CD4-positive, CD25-positive, alpha-beta regulatory T cell (primary cell): ENCODE data around the gene PBX2. TPM values are rescaled to one million over a fixed set of nuclear protein-coding genes. Genes with fewer than 3 reads are reported as not detected.

Source experiments
- ATAC-seq, 2 donors: fragments of 150-1000 bp; cut with Tn5 transposase; one replicate each; pipeline ENCODE4 v1.10.0; 2021; ENCODE audit warnings: low read depth in 2 of 2, moderate number of reproducible peaks in 2 of 2, moderate library complexity in 1 of 2
- DNase-seq, 3 donors: peaks; one replicate each; pipeline versions ENCODE4 v3.0.0 to v3.0.0-alpha.2; 2012 to 2022; ENCODE audit warnings: mixed read lengths in 1 of 3
- H3K27ac ChIP-seq: one replicate; pipeline ENCODE4 v1.7.0; 2013; ENCODE audit warnings: mild to moderate bottlenecking, low read length; ENCODE audit not compliant: insufficient read depth, poor library complexity, severe bottlenecking
- H3K27me3 ChIP-seq: one replicate; pipeline ENCODE4 v1.7.0; 2013; ENCODE audit warnings: low read length; ENCODE audit not compliant: control insufficient read depth, insufficient read depth
- H3K36me3 ChIP-seq: one replicate; pipeline ENCODE4 v1.7.0; 2013; ENCODE audit warnings: mild to moderate bottlenecking, low read length, moderate library complexity; ENCODE audit not compliant: control insufficient read depth, insufficient read depth
- H3K4me1 ChIP-seq: 2 replicates; pipeline ENCODE4 v1.7.0; 2013; ENCODE audit warnings: mild to moderate bottlenecking, low read length; ENCODE audit not compliant: insufficient read depth, control insufficient read depth, poor library complexity, severe bottlenecking
- H3K4me3 ChIP-seq: one replicate; pipeline ENCODE4 v1.7.0; 2013; ENCODE audit warnings: low read depth, mild to moderate bottlenecking, low read length, moderate library complexity
- H3K9me3 ChIP-seq, 2 experiments: 1 replicate in 1 of 2; 2 replicates in 1 of 2; pipeline ENCODE4 v1.7.0; 2013; ENCODE audit warnings: low read length in 2 of 2, mild to moderate bottlenecking in 1 of 2, moderate library complexity in 1 of 2; ENCODE audit not compliant: control insufficient read depth in 2 of 2
- H3K27ac Mint-ChIP-seq, 3 donors: one replicate each; pipeline ENCODE4 v1.8.0; 2020 to 2022; ENCODE audit warnings: mild to moderate bottlenecking in 3 of 3, mixed read lengths in 3 of 3, moderate library complexity in 2 of 3
- H3K27me3 Mint-ChIP-seq: one replicate; pipeline ENCODE4 v1.8.0; 2022; ENCODE audit warnings: mild to moderate bottlenecking, mixed read lengths
- H3K36me3 Mint-ChIP-seq: one replicate; pipeline ENCODE4 v1.8.0; 2020; ENCODE audit warnings: mixed read lengths
- H3K4me1 Mint-ChIP-seq, 4 donors: one replicate each; pipeline ENCODE4 v1.8.0; 2020 to 2022; ENCODE audit warnings: mixed read lengths in 4 of 4, mild to moderate bottlenecking in 1 of 4
- H3K4me3 Mint-ChIP-seq, 4 donors: one replicate each; pipeline ENCODE4 v1.8.0; 2020 to 2022; ENCODE audit warnings: mild to moderate bottlenecking in 4 of 4, mixed read lengths in 4 of 4, moderate library complexity in 3 of 4
- H3K9me3 Mint-ChIP-seq, 7 donors: one replicate each; pipeline ENCODE4 v1.8.0; 2020 to 2022; ENCODE audit warnings: mixed read lengths in 7 of 7, mild to moderate bottlenecking in 3 of 7, moderate library complexity in 2 of 7
- polyA plus RNA-seq, 4 donors: library from polyadenylated mRNA; unstranded; fragments of 300-500 nt; fragmentation: Illumina TruSeq; gene quantifications; one replicate each; pipeline ENCODE4 v1.2.3, GENCODE V29; 2021
- total RNA-seq: library from RNA; stranded (reverse); gene quantifications from one replicate; pipeline ENCODE4 v1.2.3, GENCODE V29; 2022

PBX2 gene
- total and polyA plus RNA-seq, 5 donors from 2014 or later: 1.7 to 106 (median 2.1) TPM

DNA sequence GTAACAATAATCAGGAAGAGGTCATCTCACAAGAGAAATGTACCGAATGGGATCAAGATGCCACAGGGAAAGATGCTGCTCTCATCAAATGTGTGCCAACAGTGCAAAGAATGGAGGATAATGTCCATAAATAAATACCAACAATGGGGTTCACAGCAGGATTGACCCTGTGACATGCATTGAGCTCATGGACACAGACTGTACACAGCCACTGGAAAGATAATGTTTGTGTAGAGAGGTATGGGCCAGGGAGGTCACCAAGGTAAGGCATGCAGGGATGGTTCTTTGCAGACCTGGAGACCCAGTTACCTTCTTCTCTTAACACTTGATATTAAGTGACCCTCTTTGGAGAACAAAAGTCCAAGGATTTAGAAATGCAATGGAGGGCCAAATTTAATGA, 15.6 kb downstream of the PBX2 start:
- peak overlapping the region; percentile 65 to 98 (median 87) for H3K4me3 Mint-ChIP-seq
- peaks cover 42% of the 10 kb centered on the region for H3K4me1 ChIP-seq
- no peaks in the 10 kb centered on the region for H3K9me3 ChIP-seq
- peak overlapping the region; percentile 86 for H3K4me3 ChIP-seq
- H3K27me3 Mint-ChIP-seq: no peaks in the 10 kb centered on the region
- H3K27me3 ChIP-seq: no peaks in the 10 kb centered on the region
- no peak for DNase-seq
- peaks cover 12% of the 10 kb centered on the region for H3K36me3 ChIP-seq
- H3K9me3 Mint-ChIP-seq: no peaks in the 10 kb centered on the region
- H3K4me1 Mint-ChIP-seq: peaks cover 6 to 79% (median 37%) of the 10 kb centered on the region in 4 donors
- ATAC-seq: no peak
- no peak overlapping the region for H3K27ac ChIP-seq
- peaks cover 22% of the 10 kb centered on the region for H3K36me3 Mint-ChIP-seq
- peak overlapping the region in 1 of 3 donors; percentile 78 for H3K27ac Mint-ChIP-seq

DNA sequence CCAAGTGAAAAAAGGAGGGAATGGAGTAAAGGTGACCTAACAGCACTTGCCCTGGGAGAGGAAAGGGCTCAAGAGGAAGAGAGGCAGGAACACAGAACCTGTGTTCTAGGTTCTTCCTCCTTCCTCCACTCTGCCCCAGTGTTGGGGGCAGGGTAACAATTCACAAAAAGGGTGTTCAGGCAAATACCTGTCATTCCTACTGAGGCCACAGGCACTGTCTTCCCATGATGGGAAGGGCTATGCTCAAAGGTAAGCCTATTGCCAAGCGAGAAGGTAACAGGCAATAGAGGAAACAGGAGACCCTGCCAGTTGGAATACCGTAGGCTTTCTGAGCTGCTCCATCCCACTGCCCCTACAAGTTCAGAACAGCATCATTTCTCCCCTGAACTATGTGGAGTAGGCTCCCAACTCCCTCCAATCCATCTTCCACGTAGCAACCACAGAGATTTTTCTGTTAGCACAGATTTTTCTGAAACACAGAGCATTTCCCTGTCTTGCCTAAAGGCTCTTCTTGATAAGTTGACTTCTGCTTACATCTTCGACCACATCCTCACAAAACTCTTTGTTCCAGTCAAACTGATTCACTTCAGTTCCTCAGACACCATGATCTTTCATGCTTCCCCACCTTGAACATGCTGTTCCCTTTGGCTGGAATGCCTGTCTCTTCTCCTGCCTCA, 16.8 kb downstream of the PBX2 start:
- H3K27ac ChIP-seq: no peak overlapping the region
- Mint-ChIP-seq H3K36me3 (peaks cover 22% of the 10 kb centered on the region), H3K4me1 (peaks cover 6 to 71% (median 30%) of the 10 kb centered on the region in 4 donors), H3K4me3 (peak overlapping the region; percentile 8 to 78 (median 52)), H3K27ac (peak overlapping the region in 1 of 3 donors; percentile 74), H3K9me3 (no peaks in the 10 kb centered on the region), H3K27me3 (no peaks in the 10 kb centered on the region)
- no peak for DNase-seq
- no peaks in the 10 kb centered on the region for H3K9me3 ChIP-seq
- H3K36me3 ChIP-seq: peaks cover 12% of the 10 kb centered on the region
- H3K4me1 ChIP-seq: peaks cover 31% of the 10 kb centered on the region
- H3K27me3 ChIP-seq: no peaks in the 10 kb centered on the region
- H3K4me3 ChIP-seq: no peak overlapping the region
- no peak for ATAC-seq

- no peak for ATAC-seq
- no peaks in the 10 kb centered on the region for H3K9me3 Mint-ChIP-seq
- no peaks in the 10 kb centered on the region for H3K27me3 Mint-ChIP-seq
- H3K27ac ChIP-seq: no peak overlapping the region
- no peak overlapping the region for H3K4me3 ChIP-seq
- H3K36me3 Mint-ChIP-seq: peaks cover 31% of the 10 kb centered on the region
- H3K9me3 ChIP-seq: no peaks in the 10 kb centered on the region
- no peak for DNase-seq
- no peaks in the 10 kb centered on the region for H3K27me3 ChIP-seq
- H3K4me3 Mint-ChIP-seq: peak overlapping the region in 2 of 4 donors; percentile 36 to 63
- peaks cover 18% of the 10 kb centered on the region for H3K4me1 ChIP-seq
- H3K27ac Mint-ChIP-seq: peak overlapping the region in 1 of 3 donors; percentile 33
- H3K36me3 ChIP-seq: peaks cover 16% of the 10 kb centered on the region
- peaks cover 0 to 53% (median 16%) of the 10 kb centered on the region in 4 donors for H3K4me1 Mint-ChIP-seq
These were observed 18.8 kb downstream of the PBX2 start for GRCh38 chr6:32171234-32171633.

DNA sequence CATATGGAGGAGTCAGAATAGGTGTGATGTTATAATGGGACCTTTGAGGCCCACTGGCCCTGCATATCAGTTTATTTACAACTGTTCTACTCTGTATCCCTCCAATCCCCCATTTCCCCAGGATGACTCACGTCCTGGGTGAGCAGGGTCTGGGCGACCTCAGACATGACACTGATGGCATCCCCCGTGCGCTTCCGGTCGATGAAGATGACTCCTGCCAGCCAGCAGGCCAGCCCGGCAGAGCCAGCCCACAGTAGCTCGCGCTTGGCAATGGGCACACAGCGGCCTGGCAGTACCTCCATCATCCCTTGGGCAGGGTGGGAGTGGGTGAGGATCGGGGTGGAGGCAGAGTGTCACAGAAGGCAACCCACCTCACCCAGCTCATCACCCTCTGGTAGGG, 19.7 kb downstream of the PBX2 start:
- no peaks in the 10 kb centered on the region for H3K27me3 Mint-ChIP-seq
- H3K36me3 ChIP-seq: peaks cover 16% of the 10 kb centered on the region
- H3K9me3 ChIP-seq: no peaks in the 10 kb centered on the region
- H3K36me3 Mint-ChIP-seq: peaks cover 31% of the 10 kb centered on the region
- no peak overlapping the region for H3K27ac ChIP-seq
- DNase-seq (no peak), ATAC-seq (no peak)
- H3K27ac Mint-ChIP-seq: no peak overlapping the region
- peaks cover 0 to 46% (median 15%) of the 10 kb centered on the region in 4 donors for H3K4me1 Mint-ChIP-seq
- H3K4me3 Mint-ChIP-seq: no peak overlapping the region
- H3K9me3 Mint-ChIP-seq: no peaks in the 10 kb centered on the region
- H3K4me3 ChIP-seq: no peak overlapping the region
- no peaks in the 10 kb centered on the region for H3K27me3 ChIP-seq
- H3K4me1 ChIP-seq: peaks cover 13% of the 10 kb centered on the region

DNA sequence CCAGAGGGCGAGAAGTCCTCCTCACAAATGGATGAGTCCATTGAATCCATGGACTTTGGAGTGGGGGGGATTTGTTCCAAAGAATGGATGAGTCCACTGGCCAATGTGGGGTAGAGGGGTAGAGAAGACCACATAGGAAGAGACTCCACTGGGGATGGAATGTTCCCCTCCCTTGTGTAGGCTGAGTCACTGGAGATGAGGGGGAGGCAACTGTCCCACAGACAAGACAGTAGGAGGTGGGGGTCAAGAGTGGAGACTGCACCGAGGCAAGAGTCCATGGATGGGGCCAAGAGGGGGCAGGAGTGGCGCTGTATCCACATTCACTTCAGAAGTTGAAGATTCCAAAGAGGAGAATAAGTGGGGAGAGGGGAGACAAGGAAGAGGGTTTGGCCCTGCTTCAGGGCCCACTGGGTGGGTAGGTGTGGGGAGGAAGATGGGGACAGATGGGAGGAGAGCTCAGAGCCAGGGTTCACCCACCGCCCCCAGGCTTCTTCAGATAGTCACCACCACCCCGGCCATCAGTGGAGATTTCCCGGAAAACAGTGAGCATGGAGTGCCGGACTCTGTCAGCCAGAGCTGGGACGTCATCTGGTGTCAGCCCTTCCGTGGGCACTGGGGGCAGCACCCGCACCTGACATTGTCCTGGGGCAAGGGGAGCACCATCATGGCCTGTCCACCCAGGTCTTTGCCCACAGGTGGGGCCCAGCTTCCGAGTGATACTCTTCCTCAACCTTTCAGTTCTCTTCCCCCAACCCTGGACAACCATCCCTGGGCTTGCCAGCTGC, 21.0 kb downstream of the PBX2 start:
- H3K4me1 Mint-ChIP-seq: peaks cover 0 to 33% (median 13%) of the 10 kb centered on the region in 4 donors
- peaks cover under 1% of the 10 kb centered on the region for H3K4me1 ChIP-seq
- peaks cover 35% of the 10 kb centered on the region for H3K36me3 Mint-ChIP-seq
- ATAC-seq (no peak), DNase-seq (no peak)
- H3K36me3 ChIP-seq: peaks cover 16% of the 10 kb centered on the region
- H3K27ac Mint-ChIP-seq: peak overlapping the region in 1 of 3 donors; percentile 75
- H3K4me3 ChIP-seq: no peak overlapping the region
- no peaks in the 10 kb centered on the region for H3K27me3 ChIP-seq
- H3K4me3 Mint-ChIP-seq: no peak overlapping the region
- no peak overlapping the region for H3K27ac ChIP-seq
- no peaks in the 10 kb centered on the region for H3K9me3 Mint-ChIP-seq
- no peaks in the 10 kb centered on the region for H3K27me3 Mint-ChIP-seq
- H3K9me3 ChIP-seq: no peaks in the 10 kb centered on the region

- H3K27me3 Mint-ChIP-seq: no peaks in the 10 kb centered on the region
- Histone ChIP-seq H3K36me3 (peaks cover 16% of the 10 kb centered on the region), H3K9me3 (no peaks in the 10 kb centered on the region), H3K27me3 (no peaks in the 10 kb centered on the region), H3K27ac (no peak overlapping the region), H3K4me3 (no peak overlapping the region), H3K4me1 (no peaks in the 10 kb centered on the region)
- peaks cover 0 to 26% (median 9%) of the 10 kb centered on the region in 4 donors for H3K4me1 Mint-ChIP-seq
- H3K9me3 Mint-ChIP-seq: no peaks in the 10 kb centered on the region
- no peak for ATAC-seq
- H3K36me3 Mint-ChIP-seq: peaks cover 35% of the 10 kb centered on the region
- no peak for DNase-seq
- H3K27ac Mint-ChIP-seq: peak overlapping the region in 1 of 3 donors; percentile 75
- H3K4me3 Mint-ChIP-seq: no peak overlapping the region
These were observed 21.7 kb downstream of the PBX2 start for GRCh38 chr6:32168350-32168749.

DNA sequence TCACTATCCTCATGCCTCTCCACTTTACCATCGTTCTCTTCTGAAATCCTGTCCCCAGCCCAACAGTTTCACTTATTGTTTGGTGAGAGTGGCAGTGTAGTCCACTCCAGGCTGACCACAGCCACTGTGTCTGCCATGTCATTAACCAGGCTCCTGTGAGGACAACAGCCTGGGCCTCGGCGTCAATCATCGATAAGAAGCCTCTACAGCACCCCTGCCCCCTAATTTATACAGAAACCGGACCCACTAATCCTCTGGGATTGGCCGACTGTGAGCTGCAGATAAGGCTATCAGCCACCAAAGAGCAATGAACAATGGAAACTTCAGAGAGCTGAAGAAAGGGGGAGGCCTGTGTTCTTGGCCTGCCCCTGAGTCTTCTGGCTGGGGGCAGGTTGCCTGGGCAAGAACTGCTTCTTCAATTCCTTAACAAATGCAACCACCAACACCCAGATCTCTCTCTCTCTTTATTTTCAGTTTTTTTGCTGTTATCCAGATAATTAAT, 22.2 kb downstream of the PBX2 start:
- H3K4me3 Mint-ChIP-seq: no peak overlapping the region
- Histone ChIP-seq H3K27me3 (no peaks in the 10 kb centered on the region), H3K27ac (no peak overlapping the region), H3K36me3 (peaks cover 16% of the 10 kb centered on the region), H3K4me1 (no peaks in the 10 kb centered on the region), H3K9me3 (no peaks in the 10 kb centered on the region), H3K4me3 (no peak overlapping the region)
- ATAC-seq (no peak), DNase-seq (no peak)
- H3K9me3 Mint-ChIP-seq: no peaks in the 10 kb centered on the region
- H3K27ac Mint-ChIP-seq: peak overlapping the region in 1 of 3 donors; percentile 87
- H3K27me3 Mint-ChIP-seq: no peaks in the 10 kb centered on the region
- H3K4me1 Mint-ChIP-seq: peaks cover 0 to 23% (median 4%) of the 10 kb centered on the region in 4 donors
- peaks cover 39% of the 10 kb centered on the region for H3K36me3 Mint-ChIP-seq
